HG03039 (cell line): Measurements from ENCODE around the gene CRIM1.

Experiments used
- ATAC-seq: cut with Tn5 transposase; IDR thresholded peaks from one replicate; pipeline ENCODE4 v1.9.1; 2021; ENCODE audit warnings: mild to moderate bottlenecking, moderate library complexity; ENCODE audit not compliant: unreplicated experiment

CRIM1 gene

DNA sequence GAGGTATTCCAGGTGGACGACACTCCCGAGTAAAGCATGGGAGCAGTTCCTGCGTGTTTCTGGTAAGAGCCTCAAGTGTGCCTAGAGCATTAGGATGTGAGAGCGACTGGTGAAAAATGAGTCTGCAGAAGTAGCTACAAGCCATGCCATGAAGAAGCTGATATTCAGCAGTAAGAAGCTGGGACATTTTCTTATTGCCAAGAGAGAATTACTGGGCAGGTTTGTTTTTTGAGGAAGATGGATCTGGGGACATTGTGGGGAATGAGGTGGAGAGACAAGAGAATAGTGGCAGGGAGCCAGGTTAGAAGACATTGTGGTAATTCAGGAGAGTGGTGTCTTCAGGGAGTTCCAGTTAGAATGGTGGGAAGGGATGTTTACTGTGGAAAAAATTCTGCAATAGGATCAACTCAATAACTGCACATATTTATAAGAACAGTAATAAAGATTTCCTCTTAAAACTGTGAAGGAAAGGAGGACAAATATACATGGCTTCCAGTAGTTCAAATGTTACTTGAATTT is 38.2 kb downstream of the CRIM1 start:
- ATAC-seq: no peak

DNA sequence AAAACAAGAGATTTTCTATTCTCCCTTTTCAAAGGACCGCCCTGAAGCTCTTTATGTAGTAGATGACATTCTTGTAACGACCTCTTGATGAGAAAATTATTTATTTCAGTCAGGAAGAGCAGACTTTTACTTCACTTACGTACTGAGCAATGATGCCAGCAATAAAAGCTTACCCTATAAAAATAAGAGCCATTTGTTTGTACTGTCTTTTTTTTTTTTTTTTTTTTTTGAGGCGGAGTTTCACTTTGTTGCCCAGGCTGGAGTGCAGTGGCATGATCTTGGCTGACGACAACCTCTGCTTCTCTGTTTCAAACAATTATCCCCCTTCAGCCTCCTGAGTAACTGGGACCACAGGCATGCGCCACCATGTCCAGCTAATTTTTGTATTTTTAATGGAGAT is 39.2 kb downstream of the CRIM1 start:
- no peak for ATAC-seq

DNA sequence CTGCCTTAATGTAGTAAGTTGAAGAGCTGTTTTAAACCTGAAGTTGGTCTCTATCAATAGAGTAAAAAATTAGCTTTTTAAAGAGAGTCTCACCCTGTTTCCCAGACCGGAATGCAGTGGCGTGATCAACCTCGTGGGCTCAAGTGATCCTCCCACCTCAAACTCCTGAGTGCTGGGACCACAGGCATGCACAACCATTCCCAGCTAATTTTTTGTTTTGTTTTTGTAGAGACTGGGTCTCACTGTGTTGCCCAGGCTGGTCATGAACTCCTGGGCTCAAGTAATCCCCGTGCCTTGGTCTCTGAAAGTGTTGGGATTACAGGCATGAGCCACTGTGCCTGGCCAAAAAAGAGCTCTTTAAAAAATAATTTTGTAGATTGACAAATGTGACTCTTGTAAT is 40.3 kb downstream of the CRIM1 start:
- ATAC-seq: no peak

DNA sequence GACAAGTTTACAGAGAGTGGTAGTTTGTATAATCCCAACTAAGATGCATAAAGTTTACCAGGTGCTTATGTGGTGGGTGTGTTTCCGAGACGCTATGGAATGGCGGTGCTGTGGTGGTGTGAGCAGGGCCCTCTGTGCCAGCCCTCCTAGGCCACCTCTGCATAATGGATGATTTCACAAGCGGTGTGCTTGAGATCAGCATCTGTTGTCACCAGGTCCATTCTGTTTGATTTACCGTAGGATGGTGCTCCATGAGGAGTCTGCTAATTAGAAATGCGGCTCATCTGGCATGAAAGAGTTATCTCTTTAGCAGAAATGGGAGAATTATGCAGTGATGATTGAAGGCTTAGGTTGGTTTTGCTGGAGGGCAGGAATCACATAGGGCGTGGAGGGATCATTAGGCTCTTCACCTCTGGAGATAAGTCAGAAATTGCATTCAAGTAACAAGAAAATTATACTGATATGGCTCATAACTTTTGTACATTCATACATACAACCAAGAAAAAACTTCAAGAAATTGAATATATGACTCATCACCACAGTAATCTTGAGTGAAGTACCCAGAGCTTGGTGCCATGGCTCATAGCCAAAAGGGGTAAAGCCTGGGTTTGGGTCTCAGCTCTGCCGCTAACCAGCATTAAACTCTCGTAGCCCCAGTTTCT is 41.4 kb downstream of the CRIM1 start:
- ATAC-seq: no peak

DNA sequence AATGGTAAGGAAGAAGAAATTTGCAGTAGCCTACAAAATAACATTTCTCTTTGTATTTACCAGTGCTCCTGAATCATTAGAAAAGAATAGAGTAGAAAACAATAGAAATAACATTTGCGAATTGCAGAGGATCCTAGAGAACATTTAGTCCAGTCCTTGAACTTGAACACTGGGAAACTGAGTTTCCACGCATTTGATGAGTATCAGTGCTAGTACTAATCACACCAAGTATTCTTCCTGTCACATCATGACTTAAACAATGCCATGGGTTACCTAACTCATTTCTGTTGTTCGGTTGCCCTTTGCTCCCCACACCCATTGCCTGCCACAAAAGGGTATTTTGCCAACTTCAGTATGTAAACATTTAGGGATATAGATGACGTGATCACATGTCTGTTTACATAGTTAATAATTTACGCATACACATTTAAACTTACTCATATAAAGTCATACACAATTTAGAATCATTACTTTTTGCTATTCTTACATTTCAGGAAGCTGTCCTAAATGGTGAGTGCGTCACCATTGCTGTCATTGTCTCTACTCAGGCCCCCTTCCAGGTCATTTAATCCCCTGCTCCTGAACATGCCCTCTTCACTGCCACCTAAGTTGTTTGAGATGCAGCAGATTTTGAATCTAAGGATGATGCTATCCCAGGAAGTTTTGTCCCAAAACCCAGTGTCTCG is 42.3 kb downstream of the CRIM1 start:
- ATAC-seq: no peak

DNA sequence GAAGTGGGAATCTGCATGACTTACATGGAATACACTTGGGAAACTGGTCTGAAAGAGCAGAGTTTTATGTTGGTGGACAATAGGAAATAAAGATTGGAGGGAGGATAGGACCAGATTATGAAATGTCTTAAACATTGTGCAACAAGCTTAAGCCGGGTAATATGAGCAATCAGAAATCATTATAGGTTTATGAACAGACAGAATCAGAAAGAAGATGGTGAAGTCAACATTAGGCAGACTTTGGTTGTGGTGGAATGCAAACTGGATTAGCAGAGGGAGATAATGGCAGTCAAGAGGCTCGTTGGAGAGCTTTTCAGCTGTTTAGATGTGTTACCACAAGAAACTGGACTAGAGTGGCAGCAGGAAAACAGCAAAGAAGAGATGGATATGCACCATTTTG is 43.5 kb downstream of the CRIM1 start:
- ATAC-seq: no peak

DNA sequence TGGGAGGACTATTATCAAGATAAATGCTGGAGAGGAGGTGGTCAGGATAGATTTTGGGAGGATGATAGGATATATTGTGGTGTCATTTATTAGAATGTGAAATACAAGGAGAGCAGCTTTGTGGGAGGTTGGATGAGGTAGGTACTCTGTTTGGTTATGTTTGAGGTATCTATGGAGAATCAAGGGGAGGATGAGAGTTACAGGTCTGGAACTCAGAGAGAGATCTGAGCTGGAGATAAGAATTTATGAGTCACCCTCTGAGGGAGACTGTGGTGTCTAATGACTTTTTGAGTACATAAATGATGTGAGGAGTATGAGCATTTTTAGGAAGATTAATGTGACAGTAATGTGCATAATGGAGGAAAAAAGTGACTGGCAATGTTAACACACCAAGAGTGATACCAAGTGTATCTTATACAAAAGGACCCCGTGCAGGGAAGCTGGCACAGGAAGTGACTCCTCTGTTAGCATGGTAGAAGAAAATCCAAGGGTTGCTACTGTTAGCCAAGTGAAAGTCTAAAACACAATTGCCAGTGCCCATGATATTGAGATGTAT is 48.2 kb downstream of the CRIM1 start:
- ATAC-seq: peak; percentile 57

DNA sequence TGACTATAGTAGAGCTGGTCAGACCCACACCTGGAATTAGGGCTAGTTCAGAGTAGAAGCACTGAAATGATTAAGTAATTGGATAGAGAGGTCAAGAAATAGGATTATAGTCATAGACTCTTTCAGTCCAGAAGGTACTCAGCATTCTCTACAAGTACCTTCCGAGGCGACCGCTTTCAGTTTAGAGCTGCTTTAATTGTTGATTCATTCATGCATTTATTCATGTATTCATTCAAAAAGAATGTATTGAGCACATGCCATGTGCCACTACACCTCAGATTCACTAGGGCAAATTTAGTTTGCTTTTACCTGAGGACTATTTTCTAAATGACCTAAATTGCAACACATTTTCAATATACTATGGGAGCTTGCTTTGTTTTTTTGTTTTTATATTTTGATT is 48.7 kb downstream of the CRIM1 start:
- ATAC-seq: no peak

DNA sequence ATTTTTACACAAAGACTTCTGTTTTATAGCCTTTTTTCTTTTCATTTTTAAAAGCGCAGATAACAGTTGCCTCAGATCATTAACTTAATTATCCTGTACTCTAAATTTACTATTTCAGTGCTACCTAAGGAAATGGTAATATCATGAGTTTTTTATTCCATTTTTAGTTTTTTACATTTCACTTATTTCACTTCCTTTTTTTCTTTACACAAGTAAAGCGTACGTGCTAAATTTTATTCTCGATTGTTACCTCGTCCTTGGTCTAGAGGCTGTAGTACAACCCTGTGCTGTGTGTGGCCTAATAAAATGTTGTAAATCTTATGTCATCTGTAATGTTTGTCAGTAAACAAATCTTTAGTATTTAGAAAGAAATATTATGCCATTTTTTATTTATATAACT is 49.2 kb downstream of the CRIM1 start:
- peak; percentile 39 for ATAC-seq

DNA sequence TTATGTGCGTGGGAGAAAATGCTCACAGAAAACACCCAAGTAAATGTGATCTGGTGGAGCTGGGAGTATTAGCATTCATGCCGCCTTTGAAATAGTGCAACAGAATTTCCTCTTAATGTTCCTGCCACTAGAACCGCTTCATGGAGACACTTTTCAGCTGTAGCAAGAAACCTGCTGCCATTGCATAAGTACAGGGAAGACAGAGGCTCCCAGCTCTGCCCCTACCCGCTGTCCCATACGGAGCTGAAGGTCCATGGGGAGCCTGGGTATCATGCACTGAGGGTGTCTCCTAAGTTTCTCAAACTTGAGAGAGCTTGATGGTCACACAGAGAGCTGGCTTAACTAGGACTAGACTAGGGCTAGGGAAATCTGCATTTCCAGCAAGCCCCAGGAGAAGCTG is 49.6 kb downstream of the CRIM1 start:
- ATAC-seq: no peak

DNA sequence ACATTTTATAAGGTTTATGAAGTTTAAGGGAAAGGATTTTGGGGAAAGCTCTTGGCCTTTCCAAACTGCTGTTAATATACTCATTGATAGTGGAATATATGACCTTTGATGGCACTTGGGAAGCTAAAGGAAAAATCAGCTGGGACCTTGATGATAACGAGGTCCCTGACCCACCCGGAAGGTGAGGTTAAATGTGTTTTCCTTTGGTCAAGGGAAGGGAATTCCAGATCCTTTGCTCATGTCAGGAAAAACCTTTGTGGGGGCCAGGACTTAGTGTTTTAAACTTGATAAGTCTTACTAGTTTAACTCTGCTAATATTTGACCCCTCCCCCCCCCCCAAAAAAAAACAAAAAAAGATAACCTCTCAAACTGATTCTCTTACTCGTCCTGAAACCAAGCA is 50.7 kb downstream of the CRIM1 start:
- no peak for ATAC-seq

DNA sequence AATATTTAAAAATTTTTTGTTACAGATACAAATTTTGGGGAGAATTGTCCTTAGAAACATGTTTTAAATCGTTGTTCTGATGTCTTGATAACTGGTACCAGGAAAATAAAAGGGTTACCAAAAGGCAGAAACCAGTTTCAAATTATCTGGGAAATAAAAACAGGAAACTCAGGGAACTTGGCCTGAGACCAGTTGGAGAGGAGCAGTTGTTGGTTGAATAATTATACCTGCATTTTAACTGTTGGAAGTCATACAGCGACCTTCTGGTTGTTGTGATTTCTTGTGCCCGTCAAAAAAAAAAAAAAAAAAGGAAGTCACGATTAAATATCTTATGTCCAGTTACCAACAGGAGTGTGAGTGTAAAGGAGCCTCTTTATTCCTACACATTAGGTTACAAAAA is 51.8 kb downstream of the CRIM1 start:
- ATAC-seq: no peak

DNA sequence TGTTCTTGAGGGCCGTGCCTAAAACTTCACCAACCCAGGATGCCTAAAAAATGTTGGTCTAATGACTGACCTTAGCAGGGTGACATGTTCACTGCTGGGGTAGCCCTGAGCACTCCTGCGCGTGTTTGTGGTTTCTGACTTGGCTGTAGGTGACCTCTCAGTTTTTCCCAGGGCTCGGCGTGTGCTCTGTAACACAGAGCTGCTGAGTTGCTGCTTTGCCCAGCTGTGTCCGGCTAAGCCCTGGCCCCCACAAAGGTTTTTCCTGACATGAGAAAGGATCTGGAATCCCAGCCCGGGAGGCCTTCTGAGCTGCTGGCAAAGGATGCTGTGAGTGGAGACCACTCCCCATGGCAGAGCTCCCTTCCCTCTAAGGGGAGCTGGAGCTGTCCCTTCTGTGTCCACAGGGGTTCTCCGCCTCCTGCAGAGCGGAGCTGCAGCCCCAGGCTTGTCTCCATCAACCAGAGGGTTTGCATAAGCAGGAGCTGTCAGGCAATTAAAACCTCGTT is 52.7 kb downstream of the CRIM1 start:
- no peak for ATAC-seq

DNA sequence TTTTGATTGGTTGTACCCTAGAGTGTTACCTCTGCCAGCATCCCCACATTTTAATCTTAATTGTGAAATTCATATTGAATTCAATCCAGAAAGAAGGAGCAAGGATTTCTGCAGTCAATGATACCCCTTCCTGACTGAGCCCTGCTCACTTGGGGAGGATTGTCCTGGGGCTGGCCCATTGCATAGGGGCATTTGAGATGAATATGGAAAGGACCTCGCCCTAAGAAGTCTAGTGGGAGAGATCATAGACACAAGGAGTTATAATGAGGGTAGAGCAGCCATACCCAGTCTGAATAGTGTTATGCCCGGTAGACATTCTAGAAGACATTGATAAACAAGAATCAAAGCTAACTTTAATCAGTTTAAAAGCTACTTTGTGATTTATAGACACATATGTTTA is 53.8 kb downstream of the CRIM1 start:
- ATAC-seq: no peak

DNA sequence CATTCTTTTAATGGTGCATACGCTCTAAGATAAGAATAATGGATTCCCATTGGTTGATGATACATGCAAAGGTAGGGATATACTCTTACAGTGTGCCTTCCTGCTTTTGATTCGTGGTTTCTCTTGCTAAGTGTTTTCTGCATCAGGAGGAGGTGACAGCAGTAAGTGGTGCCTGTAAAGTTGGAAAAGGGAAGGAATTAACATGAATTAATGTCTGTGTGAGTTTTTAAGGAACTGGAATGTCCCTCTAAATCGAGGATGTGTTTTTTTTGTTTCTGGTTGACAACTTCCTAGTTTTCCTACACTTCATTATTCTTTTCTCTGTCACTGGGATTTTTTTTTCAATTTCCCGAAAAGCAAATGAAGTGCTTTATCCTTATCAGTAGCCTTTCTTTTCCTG is 54.4 kb downstream of the CRIM1 start:
- ATAC-seq: no peak

DNA sequence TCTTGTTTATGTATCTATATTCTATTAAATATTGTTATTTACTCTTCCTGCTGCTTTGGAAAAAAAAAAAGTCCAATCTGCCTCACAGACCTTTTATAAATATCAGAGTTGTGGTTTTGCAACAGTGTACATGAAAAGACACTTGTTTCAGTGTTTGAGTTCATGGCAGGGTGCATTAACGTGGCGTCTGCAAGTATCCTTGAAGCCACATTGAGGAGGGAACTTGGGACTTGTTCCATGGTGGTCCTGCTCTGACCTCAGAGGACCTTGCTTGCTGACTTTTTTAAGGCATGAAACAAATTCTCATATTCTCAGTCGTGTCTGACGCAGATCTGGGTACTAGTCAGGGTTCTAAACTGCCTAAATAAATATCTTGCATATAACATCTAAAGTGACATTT is 55.1 kb downstream of the CRIM1 start:
- ATAC-seq: no peak

DNA sequence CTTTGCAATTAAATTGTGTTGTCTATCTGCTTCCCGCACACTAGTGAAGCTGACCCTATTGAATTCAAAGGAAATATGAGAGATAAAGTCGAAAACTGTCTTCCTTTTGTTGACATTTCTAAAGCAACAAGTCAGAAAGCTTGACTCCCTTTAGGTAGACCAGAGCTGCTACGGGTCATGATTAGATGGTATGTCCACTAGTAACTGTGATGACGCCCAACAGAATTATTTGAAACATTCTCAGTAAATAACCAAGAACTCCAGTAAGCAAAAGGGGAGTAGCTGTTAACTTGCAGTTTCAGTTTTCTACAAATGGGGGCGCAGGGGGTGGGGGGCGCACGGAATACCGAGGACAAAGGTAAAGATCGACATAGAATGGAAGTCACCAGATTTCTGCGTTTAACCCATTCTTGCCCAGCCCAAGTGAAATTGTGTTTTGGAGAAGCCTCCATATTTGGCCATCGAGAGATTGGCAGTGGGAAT is 56.4 kb downstream of the CRIM1 start:
- no peak for ATAC-seq

DNA sequence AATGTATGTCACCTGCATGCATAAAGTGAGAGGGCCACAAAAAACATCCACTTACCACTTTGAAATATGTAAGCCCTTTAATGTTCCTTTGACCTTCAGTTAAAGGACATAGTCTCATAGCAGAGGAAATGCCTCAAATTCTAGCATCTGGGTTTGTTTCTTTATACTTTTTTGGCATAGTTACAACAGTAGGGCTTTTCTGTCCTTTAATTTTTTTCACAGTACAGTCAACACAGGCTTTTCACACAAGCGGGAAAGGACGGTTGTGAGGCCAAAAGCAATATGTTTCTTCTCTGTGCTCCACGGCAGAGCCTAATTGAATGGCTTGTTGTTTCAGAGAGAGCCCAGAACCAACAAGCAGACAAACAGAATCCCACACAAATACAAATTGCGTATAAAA is 57.6 kb downstream of the CRIM1 start:
- ATAC-seq: no peak

DNA sequence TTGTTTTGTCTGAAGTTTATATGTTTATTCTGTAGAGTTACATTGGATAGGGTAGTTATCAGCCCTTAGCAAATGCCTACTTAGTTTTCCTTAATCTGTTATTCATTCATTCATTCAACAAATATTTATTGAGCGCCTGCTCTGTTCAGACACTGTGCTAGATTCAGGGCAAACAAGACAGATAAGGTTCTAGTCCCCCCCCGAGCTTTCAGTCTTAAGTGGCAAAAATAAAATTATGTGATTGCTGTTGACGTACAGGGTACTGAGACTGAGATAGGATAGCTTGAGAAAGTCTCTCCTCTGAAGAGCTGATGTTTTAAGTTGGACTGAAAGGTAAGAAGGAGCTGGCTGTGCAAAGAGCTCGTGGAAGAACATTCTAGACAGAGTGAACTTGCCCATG is 58.7 kb downstream of the CRIM1 start:
- no peak for ATAC-seq

DNA sequence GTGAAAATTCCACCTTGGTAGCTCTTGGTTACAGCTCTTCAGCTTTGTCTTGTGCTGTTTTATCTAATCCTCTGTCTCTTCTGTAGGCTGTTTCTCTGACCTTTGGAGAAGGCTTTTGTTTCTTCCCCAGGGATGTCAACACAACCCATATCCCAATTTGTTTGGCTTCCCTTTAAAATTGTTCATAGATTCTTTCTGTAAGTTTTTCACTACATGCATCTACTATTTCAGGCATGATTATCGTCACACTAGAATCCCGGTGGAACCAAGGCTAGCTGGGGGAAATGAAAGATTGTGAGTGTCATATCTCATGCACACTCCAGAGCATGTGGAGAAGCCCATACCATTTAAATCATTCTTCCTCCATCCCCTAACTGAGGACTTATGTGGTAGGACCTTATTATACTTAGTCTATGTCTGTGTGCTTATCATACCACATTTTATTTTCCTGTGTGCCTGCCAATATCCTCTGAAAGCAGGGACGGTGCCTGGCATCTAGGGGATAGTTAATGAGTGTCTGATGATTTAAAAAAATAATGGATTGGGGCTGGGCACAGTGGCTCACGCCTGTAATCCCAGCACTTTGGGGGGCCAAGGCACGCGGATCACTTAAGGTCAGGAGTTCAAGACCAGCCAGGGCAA is 59.9 kb downstream of the CRIM1 start:
- no peak for ATAC-seq

DNA sequence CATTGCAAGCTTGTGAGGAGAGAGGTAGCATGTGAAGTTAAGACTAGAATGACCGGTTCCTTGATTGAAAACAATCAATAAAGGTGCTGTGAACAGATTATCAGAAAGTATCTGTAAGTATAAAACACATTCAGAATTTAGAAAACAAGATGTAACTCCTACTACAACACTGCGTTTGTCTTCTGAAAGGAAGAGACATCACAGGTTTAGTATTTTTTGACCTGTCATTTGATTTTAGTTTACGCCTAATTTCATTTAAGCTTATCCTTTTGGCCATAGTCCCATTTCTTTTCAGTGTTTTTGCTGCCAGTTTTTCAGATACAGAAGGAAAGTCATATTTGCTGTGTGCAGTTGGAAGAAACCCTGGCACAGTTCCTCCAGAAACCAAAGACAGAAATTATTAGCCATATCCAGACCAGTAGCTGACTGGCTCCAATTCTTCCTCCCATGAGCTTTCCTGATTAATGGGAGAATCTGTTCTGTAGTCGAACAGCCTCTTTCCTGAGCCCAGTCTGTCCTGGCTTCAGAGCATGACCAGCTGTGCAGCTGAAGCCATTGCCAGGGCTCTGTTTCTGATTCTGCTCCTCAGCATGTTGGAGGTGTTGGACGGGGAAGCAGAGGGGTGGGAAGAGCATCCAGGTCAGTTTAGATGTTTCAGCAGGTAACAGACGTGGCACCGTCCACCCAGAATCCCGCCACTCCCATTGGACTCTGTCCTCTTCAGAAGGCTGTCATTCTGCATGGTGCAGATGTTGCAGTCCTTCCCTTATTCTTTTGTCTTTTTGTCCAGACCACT is 61.0 kb downstream of the CRIM1 start:
- no peak for ATAC-seq
